HCEC 1CT (cell line): ENCODE data around the gene UNC119.

ENCODE experiments used
- DNase-seq: peaks from one replicate; pipeline ENCODE4 v3.0.0-alpha.2; 2017

The UNC119 gene

DNA sequence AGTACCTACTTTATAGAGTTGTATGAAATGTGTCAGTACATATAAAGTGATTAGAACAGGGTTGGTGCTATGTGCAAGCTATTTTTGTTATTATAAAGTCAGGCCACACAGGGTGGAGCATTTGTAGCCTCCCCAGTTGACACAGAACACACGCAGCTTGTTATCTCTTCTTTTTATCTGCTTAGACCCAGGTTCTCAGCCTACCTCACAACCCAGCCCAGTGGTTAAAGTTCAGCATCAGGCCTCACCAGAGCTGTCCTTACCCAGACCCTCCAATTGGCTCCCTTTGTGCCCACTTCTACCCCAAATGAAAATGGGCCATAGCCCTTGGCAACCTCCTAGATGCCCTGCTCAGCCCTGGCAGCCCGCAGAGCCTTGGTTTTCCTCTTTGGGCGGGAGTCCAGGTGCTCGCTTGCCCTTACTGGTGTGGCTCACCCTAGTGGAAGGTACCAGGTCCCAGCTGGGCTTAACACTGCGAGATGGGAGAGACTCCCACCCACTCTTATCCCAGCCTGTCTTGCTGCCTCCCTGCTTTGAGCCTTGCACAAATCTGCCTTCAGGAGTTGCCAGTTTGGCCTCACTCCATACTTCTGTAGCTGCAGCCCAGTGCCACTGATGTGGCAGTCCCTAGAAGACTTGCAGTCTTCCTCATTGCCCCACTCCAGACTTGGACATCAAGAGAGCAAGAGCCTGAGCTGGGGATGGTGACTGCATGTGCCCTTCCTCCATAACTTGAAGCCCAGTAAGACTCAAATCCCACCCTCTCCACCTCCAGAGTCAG is 20.0 kb upstream of the UNC119 start:
- DNase-seq: no peak

DNA sequence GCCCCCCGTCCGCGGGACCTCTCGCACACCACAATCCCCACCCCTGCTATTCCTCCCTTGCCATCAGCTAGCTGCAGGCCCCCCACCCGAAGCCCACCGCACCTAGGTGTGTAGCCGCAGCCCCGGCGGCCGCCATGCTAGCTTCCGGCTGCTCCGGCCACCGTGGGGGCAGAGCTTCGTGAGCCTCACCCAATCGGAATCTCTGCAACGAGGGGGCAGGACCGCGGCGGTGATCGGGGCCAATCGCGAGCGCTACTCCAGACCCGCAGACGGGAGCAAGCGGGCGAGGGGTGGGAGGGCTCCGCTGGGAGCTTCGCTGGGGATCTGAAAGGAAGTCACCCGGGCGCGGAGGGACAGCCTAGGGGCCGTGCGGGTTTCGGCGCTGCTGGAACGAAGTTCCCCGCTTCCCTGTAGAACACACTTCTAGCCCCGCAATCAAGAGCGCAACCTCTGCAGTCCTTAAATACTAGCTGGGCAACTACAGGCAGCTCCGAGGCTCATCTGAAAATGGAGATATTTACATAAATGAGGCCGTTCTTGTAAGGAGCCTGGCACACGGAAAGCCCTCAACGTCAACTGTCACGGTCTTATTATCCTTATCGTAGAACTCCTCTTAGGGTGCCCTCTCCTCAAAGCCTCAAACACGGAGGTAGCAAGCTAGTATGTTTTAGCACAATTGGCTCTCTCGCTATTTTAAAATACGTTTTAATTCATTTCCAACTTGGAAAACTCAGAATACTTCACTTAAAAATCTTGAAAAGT is 19.1 kb upstream of the UNC119 start, which contains the start of gene PIGS:
Gene PIGS, minus strand, starts transcription at position 164 of the 762 bp plus-strand sequence. Its CDS starts 28 bp downstream, at position 136.
- DNase-seq: peak; percentile 92

DNA sequence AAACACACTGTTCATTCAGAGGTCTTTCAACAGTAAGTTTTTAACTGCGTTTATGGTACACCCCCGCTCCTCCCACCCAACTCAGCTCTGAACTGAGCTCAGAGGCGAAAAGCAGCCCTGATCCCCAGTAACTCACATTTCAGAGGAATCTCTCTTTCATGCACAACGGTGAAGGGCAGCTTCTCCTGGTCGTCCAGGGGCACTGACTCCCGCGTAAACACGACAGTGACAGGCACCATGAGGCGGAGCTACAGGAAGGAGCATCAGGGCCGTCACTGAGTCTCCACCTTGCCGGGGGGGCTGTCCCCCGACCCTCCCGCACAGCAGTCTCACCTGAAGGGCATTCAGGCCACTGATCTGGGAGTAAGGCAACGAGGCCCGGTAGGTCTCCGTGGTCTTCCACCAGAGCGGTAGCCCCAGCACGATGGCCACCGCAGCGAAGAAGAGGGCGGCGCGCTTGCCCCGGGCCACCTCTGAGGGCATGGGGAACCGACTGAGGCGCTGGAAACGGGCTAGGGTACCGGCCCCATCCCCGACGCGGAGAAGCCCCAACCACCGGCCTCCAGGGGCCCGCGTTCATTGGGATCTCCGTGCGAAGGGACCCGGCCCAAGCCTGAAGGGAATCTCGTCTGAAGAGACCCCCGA is 18.4 kb upstream of the UNC119 start:
- DNase-seq: no peak

DNA sequence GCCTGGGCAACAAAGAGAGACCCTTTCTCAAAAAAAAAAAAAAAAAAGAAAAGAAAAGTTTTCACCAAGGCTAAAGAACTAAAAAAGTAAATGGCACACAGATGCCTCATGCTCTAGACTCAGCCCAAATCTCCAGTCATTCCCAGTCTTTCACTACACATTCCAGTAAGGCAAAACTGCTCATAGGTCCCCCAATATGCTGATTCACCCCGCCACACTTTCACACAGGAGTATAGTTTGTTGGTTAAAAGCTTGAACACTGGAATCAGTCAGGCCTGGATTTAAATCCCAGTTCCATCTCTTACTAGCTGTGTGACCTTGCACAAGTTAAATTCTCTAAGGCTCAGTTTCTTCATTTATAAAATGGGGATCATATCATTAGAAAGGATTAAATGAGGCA is 17.0 kb upstream of the UNC119 start:
- no peak for DNase-seq

DNA sequence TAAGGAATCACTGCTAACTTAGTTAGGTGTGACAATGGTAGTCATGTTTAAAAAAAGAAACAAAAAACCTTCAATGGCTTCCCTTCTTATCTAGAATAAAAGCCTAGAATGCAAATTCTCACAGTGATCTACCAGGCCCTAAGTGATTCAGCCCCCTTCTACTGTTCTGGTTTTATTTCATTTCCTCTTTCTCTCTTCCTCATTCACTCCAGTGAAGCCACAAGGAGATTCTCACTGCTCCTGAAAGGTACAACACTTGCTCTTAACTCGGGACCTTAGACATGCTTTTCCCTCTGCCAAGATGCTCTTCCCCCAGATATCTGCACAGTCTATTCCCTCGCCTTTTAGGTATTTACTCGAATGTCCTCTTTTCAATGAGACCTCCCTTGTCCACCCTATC is 15.2 kb upstream of the UNC119 start:
- no peak for DNase-seq

DNA sequence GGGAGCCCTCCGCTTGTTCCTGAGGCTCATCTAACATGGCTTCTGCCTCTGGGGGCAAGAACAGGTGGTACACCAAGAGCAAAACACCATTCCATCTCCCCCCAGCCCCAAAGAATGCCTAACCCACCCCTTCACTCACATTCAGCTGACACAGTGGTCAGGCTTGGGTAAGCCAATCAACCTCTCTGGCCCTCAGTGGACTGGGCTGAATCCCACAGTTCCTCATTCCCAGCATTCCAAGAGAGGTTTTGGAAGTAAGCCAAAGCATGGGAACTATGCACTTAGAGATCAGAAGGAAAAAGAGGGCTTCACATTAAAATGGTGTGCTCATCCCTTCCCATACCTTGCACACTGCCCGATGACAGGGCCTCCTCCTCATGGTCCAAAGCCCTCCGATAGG is 11.1 kb upstream of the UNC119 start:
- peak; percentile 46 for DNase-seq

DNA sequence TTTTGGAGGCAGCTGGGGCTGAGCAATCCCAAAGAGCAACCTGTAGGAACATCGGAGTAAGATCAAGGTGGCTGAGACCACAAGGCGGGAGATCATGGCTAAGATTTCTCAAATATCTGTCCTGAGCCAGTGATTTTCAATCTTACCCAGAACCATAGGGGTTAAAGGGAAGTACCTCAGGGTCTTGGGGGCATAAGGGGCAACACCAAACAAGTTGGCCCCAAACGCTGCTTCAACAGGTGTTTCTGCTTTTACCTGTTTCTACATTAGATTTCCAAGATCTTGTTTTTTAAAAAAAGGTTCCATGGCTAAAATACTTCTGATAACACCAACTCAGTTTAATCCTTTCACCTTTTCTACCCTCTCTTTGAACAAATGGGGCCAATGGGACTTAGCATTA is 2.6 kb upstream of the UNC119 start:
- DNase-seq: no peak

DNA sequence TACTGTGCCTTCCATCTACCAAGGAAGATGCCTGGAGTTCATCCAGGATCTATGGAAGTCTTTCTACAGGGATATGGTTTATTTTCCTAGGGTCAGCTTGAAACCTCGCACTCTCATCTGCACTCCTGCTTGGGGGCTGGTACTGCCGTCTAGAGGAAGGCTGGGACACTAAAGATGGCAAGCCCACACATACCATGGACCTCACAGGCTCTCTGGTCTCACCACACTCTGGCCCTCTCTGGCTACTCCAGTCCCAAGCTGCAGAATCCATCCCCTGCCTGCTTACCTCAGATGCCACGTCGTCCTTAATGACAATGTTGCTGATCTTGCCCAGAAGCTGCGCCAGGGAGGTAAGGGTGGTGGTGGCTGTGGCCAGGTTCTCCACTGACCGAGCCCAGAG is 2.1 kb upstream of the UNC119 start:
- no peak for DNase-seq

DNA sequence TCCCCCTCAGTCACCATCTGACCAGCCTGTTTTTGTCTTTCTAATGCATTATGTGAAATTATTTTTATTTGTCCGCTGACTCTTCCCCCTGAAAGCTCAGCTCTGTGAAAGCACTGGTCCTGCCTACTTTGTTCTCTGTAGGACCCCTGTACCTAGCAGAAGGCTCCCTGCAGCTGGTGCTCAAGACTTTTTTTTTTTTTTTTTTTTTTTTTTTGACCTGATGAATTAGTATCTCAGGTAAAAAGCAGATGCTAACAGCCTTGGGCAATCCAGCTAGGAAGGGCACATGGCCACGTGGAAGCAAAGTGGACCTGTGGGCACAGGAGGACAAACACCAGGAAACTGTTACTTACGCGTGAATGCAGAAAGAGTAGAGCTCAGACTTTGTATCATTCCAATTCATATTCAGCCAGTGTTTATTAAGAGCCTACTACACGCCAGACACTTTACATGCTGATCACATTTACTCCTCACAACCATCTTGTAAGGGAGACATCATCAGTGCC is 629 bp upstream of the UNC119 start:
- no peak for DNase-seq

DNA sequence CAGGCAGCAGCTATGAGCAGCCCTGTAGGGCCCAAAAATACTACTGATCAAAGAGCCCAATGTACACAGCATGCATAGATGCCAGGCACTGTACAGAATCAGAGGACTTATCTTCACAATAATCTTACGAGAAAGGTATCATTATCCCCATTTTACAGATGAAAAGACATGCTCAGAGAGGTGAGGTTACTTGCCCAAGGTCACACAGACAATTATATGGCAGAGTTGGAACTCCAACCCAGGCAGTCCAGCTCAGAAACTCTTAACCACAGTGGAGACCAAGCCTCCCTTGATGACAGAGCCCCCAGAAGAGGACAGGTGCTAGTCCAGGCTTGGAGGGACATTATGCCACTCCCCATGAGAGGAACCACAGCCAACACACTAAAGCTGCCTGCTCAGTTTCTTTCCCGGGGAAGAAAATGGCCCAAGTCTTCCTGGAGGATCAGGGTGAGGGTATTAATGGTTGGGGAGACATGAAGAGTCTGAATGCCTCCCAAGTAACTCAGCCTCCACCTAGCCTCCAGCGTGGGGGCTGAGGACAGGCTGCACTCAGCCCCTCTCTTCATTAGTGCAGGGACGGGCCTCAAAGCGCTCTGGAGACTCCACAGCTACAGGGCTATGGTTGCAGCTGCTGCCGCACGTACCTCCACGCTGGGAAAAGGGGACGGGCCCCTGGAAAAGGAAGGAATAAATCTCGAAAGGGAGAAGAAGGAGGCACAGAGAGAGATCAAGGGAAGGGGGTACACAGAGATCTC is 826 bp downstream of the UNC119 start:
- DNase-seq: no peak

DNA sequence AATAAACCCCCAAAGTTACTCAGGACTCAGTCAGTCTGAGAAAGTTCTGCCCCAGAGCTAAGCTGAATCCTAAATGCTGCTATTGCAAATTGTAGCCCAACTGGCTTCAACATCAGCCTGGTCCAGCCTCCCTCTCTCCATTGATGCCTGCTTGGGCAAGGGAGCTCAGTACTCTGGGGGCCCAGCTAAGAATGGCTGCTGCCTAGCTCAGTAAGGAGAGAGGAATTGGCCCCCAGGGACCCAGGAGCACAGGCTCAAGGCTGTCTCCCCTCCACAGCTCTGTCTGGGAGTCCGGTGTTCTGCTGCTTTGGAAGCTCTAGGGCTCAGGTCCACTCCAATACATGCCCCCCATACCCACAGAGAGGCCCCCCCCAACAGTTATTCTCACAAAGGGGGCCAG is 1.6 kb downstream of the UNC119 start:
- DNase-seq: no peak

DNA sequence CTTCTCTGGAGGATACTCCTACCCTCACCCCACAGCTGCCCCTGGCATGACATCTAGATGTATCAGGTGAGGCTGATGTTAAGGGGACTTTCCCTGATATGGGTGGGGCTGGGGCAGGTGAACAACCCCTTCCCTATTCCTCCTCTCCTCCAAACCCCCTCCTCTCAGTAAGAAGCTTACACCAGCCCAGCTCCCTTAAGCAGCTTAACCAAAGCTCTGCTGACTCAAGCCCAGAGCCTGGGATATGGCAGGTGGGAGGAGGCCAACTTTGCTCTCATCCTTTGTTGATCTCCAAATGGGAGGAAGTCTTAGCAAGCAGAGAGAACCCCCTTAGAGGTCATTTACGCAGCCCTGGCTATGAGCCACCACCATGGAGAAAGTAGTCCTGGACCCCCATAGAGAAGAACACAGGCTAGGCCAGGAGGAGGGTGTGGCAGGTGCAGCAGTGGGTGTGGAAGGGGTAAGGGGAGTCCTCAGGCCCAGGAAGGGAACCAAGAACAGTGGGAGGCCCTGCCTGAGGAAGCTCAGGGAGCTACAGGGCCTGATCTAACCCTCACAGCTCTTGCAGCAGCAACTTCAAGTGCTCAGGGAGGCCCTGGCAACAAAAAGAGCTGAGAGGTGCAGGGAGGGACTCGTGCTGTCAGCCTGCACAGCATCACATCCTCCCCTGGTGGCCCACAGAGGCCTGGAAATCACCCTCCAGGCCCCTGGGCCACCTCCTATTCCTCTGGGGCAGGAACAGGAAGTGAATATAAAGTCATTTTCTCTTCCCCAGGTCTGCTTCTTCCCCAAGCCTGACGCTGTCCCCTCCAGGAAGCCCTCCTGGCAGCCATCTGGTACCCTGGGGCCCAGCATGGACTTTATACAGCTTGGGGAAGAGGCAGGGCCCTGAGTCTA is 2.9 kb downstream of the UNC119 start:
- DNase-seq: no peak

DNA sequence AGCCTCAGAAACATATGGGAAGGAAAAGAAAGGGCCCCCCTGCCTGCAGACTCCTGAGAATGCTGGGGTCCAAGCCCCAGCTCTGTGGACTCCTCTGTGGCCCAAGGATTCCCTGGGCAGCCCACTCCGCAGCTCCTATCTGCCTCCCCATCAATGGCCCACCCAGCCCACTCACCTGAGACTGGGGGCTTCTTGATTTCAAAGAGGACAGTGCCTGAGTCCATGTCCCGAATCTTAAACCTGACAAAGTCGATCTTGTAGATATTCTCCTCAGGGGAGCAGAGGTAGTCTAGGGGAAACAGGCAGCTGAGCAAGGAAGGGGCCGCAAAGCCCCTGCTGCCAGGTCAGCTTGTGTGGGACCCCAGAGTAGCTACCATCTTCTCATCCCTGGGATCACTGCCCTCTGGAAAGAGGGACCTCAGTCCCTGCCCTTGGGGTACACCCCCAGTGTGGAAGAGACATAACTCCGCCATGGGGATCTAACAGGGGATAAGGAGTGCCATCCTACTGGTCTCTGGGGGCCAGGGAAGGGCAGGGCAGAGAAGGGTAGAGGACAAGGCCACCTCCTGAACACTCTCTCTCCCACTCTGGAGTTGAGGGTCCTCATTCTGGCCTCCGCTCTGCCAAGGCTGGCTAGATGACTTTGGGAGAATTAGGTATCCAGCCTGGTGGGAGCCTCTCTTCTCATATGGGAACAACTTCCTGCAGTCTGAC is 3.9 kb downstream of the UNC119 start:
- no peak for DNase-seq

DNA sequence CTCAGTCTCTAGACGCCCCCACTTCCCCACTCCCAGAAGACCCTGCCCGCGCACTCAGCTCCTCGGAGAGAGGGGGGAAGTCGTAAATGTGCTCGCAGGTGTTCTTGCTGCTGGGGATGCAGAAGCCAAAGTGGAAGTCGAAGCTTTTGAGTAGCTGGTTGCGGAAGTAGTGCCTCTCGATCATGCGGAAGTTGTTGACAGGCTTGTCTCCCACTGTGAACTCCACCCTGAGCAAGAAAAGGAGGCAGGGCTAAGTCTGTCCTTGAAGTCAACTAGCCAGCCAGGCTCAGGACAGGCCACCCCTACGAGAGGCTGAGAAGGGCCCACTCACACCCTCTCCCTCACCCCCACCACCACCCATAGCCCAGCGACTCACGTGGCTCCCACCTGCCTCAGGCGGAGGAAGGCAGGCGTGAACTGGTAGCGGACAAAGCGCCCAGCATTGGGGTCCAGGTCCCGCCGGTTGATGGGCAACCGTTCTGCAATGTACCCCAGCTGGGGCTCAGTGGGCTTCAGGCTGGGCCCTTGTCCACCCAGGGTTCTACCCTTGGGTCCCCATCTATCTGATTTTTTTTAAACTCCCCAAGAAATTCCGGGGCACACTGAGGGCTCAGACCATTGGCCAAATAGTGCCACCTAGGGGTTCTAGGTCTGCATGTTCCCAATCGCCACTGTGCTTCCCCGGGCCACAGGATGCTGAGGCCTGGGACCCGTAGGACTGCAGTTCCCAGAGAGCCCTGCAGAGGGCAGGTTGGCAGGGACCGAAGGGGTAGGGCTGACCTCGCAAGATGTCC is 4.6 kb downstream of the UNC119 start:
- DNase-seq: peak; percentile 74

DNA sequence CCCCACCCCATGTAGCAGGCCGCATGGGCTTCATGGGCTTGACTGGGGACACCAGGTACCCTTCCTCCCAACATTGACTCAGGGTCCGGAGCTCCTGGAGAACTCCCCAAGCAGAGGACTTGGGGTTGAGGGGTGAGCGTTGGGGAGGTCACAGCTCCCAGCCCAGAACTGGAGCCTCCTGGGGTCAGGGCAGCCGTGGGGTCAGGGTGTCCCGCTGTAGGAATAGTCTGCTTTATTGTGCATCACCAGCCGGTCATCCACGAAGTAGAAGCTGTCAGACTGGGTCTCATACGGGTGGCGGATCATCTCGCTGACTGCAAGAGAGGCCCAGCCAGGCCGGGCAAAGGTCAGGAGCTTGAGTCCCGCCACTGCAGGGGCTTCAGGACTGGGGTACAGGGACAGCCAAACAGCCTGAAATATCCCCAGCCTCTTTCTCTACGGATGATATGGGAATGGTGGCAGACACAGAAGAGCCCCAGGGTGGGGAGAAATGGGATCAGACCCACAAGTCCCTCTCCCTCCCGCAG is 5.3 kb downstream of the UNC119 start:
- DNase-seq: no peak

DNA sequence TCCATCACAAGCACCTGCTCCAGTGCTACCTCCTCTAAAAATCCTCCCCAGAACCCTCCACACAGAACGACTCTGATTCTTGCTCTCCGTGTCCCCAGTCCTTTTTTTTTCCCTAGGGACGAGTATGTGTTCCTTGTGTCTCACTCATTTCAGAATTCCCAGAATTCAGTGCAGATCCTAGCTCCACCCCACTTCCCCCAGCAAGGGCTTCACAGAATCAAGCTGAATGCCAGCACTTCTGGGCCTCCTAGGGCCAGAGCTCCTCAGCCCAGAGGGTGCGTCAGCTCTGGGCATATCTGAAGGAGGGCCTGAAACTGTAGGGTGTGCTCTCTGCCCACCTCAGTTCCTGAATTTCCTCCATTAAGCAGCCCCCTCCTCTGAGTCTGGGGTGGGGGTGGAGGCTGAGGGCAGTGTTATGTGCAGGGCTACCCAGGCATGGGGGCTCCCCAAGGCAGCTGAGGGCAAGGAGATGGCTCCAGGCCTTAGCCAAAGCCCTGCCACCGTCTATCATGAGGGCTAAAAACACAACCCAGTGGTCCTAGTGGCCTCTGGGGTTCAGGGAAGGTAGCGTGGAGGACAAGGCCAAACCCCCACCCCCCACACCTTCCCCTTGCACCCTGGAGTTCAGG is 6.5 kb downstream of the UNC119 start:
- no peak for DNase-seq

DNA sequence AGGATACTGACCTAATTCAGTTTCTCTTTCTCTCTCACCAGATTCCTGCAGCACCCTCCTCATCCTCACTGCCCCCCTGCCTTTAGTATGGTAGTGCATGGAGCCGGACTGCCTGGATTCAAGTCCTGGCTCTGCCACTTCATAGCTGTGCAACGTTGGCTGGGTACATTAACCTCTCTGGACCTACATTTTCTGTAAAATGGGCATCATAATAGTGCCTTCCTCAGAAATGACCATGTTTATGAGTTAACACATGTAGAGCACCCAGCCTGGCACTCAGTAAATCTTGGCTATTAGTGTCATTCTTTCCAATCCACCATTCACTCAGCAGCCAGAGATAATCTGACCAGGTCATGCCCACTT is 7.3 kb downstream of the UNC119 start:
- no peak for DNase-seq

DNA sequence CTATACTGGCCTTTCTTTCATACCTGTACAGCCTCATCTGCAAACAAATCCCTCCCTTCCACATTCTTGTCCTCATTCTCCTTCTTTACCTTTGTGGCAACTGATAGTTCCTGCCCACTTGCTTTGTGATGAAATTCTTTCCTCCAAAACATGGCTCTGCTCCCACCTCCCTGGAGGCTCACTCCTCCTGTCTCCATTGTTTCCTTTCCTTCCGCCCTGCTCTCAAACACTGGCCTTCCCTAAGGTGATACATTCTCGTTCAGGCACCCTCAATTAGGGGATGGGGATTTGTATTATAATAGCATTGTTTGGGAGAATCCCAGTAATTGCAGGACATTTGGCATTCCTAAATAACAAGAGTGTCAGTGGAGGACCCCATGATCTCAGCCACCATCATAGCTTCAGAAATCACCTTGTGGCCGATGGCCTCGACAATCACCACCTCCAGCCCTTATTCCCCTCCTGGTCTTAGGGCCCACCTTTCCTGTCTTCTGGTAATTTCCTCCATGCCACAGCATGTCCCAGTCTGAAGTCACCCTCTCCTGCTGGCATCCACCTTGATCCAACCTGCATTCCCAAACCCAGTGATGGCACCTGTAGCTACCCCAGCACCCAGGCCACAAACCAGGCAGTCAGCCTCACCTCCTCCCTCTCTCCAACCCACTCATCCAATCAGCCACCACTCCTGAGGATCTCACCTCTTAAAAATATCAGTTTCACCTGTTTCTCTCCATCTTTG is 7.9 kb downstream of the UNC119 start:
- no peak for DNase-seq

DNA sequence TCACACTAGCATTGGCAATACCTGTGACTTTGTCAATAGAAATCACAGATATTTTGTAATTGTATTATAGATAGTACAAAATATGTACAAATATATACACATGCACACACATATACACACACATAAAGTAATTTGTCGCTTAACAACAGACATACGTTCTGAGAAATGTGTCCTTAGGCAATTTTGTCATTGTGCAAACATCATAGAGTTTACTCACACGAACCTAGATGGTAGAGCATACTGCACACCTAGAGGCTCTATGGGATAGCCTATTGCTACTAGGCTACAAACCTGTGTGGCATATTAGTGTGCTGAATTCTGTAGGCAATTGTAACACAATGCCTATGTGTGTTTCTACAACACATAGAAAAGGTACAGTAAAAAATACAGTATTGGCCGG is 11.0 kb downstream of the UNC119 start:
- DNase-seq: no peak
